Pancreas (tissue), 10 donors: ENCODE data around the gene SLC8A3. TPM values are rescaled to one million over a fixed set of nuclear protein-coding genes. Genes with fewer than 3 reads are reported as not detected.

Experiments
- ATAC-seq, 4 donors: fragments of 200-7000 bp; cut with Tn5 transposase; one replicate each; pipeline versions ENCODE4 v1.8.0 to v1.9.1; 2020; ENCODE audit warnings: mild to moderate bottlenecking in 4 of 4, moderate library complexity in 4 of 4
- DNase-seq, 6 donors: peaks; one replicate each; pipeline ENCODE4 v3.0.0-alpha.2; 2020
- FAIRE-seq: peaks from 2 replicates; lab custom pipeline; 2012; peaks lifted over from hg19 to GRCh38; lab: Jason Lieb, UNC
- H3K27ac ChIP-seq, 4 donors: fragments of 200-600 bp; sonication (generic); 1 replicate in 3 of 4; 2 replicates in 1 of 4; pipeline versions ENCODE4 v1.5.0 to v1.8.0; 2020
- H3K27me3 ChIP-seq, 4 donors: fragments of 200-600 bp; one replicate each; pipeline ENCODE4 v1.8.0; 2021
- H3K36me3 ChIP-seq, 3 donors: fragments of 200-600 bp; sonication (generic) in 1 of 3; one replicate each; pipeline versions ENCODE4 v1.5.0 to v1.8.0; 2020 to 2021
- H3K4me1 ChIP-seq, 3 donors: fragments of 200-600 bp; one replicate each; pipeline ENCODE4 v1.8.0; 2021
- H3K4me3 ChIP-seq, 4 donors: fragments of 200-600 bp; sonication (generic) in 2 of 4; one replicate each; pipeline versions ENCODE4 v1.5.0 to v1.8.0; 2020 to 2021
- H3K9me3 ChIP-seq, 4 donors: fragments of 200-600 bp; one replicate each; pipeline ENCODE4 v1.8.0; 2021
- WGBS, 2 donors: extraction: QIAGEN DNeasy Blood & Tissue Kit; methylation state at CpG; one replicate each; pipeline ENCODE4 v1.1.7; 2013; 5-methylcytosine and 5-hydroxymethylcytosine counted together
- intact Hi-C, 3 donors: fragments of 100-400 bp; cut with DNase I; formaldehyde crosslinking; loops; one replicate each; pipeline versions ENCODE4 v1.11.1 to v1.14.2; 2022
- polyA plus RNA-seq, 2 donors: library from polyadenylated mRNA; stranded (reverse); fragments of 200-250 nt; gene quantifications; one replicate each; pipeline ENCODE4 v1.2.3, GENCODE V29; 2013
- total RNA-seq, 6 donors: library from RNA; stranded (reverse); fragmentation: NEBNext Ultra II Directional in 4 of 6; extraction: Animal tissue kit (Norgen Biotek cat#: 25700) in 4 of 6; gene quantifications; one replicate each; pipeline versions ENCODE4 v1.2.1 to v1.2.4, GENCODE V29; 2021 to 2023
- TF ChIP-seq, protein P1 (sequence below), 4 donors: fragments of 200-600 bp; sonication (generic) in 3 of 4; IDR thresholded peaks; one replicate each; pipeline versions ENCODE4 v1.5.0 to v1.8.0; 2021; ENCODE audit warnings: antibody characterized with exemption in 4 of 4
- donor health status: healthy with polysubstance abuse.
- donor health status: DM: no; HTN: no; CAD: no; lungs with moderate emphysema.
- donor health status: DM: no; HTN: no; CAD: no.
- donor health status: control.
- donor health status: control.
- donor health status: Bipolar disorder and iron deficiency.
- donor health status: DM: yes; HTN: yes; CAD: no.
- donor health status: DM: no; HTN: no; CAD: no.
- donor health status: DM: no; HTN: no; CAD: no.
- donor health status: DM: yes; HTN: yes; CAD: no.

Gene SLC8A3
- total and polyA plus RNA-seq, 8 donors: 0.08 to 1.5 (median 0.40) TPM

DNA sequence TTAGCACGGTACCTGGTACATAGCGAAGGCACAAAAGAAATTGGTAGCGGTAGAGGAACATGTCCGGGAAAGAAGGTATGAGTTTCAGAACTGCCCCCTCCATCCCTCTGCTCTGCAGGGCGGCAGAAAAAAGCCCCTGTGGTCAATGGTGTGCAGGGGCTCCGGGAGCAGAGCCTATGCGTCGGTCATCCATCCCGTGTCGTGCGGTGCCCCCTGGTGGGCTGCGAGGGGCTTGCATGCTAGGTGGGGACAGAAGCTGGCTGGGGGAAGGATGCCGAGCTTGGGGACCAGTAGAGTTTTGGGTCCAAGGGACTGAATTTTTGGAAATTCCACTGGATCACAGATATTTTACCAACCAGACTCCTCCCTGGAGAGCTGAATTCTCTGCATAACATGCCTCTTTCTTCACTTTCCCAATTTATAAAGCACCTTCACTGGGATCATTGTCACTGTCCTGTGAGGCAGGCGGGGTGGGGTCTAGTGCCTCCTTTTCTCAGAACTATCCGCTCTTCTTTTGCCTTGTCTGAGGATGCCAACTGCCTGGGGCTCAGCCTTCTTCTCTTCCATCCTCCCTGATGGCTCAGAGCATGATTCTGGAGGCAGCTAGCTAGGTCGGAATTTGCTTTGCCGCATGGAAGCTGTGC is 160.8 kb downstream of the SLC8A3 start:
- ATAC-seq (peak; percentile 70 to 97 (median 92)), DNase-seq (peak; percentile 40 to 95 (median 76)), FAIRE-seq (no peak)
- no peaks in the 10 kb centered on the region for H3K36me3 ChIP-seq
- no peak overlapping the region for H3K27ac ChIP-seq
- H3K4me3 ChIP-seq: no peak overlapping the region
- H3K27me3 ChIP-seq: no peaks in the 10 kb centered on the region
- no peaks in the 10 kb centered on the region for H3K9me3 ChIP-seq
- no peaks in the 10 kb centered on the region for H3K4me1 ChIP-seq
- intact Hi-C loops: loop anchor here (5.0 to 10.0 kb wide), 4 partner anchors 153 to 213 kb away; partner anchors contain the start of gene SMOC1 (in 1 of the 3)
- WGBS, 2 donors: 32 to 35% methylated on average over 17 of the region's 17 CpGs
- TF ChIP-seq, protein P1, sequence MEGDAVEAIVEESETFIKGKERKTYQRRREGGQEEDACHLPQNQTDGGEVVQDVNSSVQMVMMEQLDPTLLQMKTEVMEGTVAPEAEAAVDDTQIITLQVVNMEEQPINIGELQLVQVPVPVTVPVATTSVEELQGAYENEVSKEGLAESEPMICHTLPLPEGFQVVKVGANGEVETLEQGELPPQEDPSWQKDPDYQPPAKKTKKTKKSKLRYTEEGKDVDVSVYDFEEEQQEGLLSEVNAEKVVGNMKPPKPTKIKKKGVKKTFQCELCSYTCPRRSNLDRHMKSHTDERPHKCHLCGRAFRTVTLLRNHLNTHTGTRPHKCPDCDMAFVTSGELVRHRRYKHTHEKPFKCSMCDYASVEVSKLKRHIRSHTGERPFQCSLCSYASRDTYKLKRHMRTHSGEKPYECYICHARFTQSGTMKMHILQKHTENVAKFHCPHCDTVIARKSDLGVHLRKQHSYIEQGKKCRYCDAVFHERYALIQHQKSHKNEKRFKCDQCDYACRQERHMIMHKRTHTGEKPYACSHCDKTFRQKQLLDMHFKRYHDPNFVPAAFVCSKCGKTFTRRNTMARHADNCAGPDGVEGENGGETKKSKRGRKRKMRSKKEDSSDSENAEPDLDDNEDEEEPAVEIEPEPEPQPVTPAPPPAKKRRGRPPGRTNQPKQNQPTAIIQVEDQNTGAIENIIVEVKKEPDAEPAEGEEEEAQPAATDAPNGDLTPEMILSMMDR (IDR thresholded peaks at IDR 0.05): peak; percentile 80 to 93 (median 83)

DNA sequence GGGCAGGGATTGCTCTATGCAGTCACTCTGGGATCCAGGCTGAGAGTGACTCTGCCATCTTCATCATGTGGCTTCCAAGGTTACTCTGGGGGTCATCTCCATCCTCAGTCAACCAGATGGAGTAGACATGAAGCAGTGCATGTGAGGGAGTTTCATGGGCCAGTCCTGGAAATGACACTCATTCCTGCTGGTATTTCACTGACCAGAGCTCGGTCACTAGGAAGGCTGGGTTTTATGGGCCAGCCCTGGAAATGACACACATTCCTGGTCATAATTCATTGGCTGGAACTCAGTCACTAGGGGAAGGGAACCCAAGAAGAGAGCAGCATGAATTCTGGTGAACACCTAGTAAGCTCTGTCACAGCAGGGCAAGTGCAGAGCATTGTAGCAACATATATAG is 164.9 kb downstream of the SLC8A3 start:
- Histone ChIP-seq H3K4me3 (no peak overlapping the region), H3K27me3 (no peaks in the 10 kb centered on the region), H3K4me1 (no peaks in the 10 kb centered on the region), H3K9me3 (no peaks in the 10 kb centered on the region), H3K27ac (no peak overlapping the region), H3K36me3 (no peaks in the 10 kb centered on the region)
- ATAC-seq: no peak
- no peak for FAIRE-seq
- DNase-seq: no peak
- TF ChIP-seq, protein P1 (IDR thresholded peaks at IDR 0.05): no peak
- intact Hi-C loops: loop anchor here in 2 of 3 donors (10.0 kb wide), 2 partner anchors 149 to 209 kb away; partner anchors contain the start of gene SMOC1 (in 1 of the 2)
- 1 to 25% methylated on average over 1 of the region's 1 CpG for WGBS, 2 donors

DNA sequence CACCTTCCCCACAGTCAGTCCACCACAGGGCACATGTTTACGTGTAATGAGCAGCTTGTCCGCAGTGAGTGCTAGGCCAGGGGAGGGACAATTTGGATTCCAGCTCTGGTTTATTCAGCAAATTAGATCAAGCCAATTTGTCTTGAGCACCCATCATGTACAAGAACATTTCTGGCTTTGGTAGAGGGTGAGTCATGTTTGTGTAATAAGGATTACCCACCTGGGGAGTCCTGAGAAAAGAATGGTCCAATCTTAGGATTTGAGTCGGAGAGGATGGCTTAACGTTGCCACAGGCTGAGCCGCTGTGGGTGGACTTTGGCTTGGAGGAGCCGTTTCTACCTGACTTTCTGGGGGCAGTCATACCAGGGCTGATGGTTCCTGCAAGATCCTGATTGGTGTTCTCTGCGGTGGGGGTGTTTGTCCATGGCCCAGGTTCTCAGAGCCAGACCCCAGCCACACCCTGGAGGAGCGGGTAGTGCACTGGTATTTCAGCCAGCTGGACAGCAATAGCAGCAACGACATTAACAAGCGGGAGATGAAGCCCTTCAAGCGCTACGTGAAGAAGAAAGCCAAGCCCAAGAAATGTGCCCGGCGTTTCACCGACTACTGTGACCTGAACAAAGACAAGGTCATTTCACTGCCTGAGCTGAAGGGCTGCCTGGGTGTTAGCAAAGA is 165.8 kb downstream of the SLC8A3 start:
- TF ChIP-seq, protein P1 (IDR thresholded peaks at IDR 0.05): no peak
- whole genome bisulfite sequencing, 2 donors: 81 to 86% methylated on average over 15 of the region's 15 CpGs
- H3K27me3 ChIP-seq: no peaks in the 10 kb centered on the region
- no peak overlapping the region for H3K4me3 ChIP-seq
- no peaks in the 10 kb centered on the region for H3K9me3 ChIP-seq
- no peak for FAIRE-seq
- no peak for ATAC-seq
- no peaks in the 10 kb centered on the region for H3K36me3 ChIP-seq
- H3K4me1 ChIP-seq: no peaks in the 10 kb centered on the region
- intact Hi-C loops: loop anchor here in 2 of 3 donors (10.0 kb wide), 2 partner anchors 148 to 208 kb away; partner anchors contain the start of gene SMOC1 (in 1 of the 2)
- no peak for DNase-seq
- H3K27ac ChIP-seq: no peak overlapping the region

DNA sequence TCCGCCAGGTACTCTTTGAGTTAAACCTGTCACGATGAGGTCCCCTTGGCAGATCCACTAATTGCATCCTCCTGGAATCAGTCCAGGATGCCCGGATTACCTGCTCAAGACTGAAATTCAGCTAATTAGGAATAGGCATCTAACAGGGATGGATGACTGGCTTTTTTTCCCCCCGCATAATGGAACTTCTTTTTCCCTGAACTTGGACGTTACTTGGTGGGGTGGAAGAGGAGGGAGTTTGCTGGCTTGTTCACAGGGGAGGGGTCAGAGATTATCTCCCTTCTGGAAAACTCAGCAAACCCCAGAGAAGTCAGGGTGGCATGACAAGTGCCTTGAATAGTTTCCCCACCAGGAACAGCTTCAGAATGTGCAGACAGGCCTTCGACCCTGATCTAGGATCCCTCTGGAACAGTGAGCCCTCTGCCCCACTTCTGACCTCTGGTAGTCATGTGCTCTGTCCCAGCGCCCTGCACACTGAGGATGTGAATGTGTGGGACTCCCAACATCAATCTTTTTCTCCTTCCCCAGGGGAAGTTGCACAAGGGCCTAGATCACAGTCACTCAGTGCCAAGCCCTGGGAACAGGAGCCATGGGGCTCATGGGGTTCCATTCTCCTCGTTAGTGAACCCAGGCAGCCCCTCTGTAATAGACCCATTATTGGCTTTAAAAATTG is 167.1 kb downstream of the SLC8A3 start:
- FAIRE-seq (no peak), ATAC-seq (peak in 1 of 4 donors; percentile 14), DNase-seq (no peak)
- Histone ChIP-seq H3K27ac (no peak overlapping the region), H3K4me3 (no peak overlapping the region), H3K4me1 (no peaks in the 10 kb centered on the region), H3K36me3 (no peaks in the 10 kb centered on the region), H3K27me3 (no peaks in the 10 kb centered on the region), H3K9me3 (no peaks in the 10 kb centered on the region)
- TF ChIP-seq, protein P1 (IDR thresholded peaks at IDR 0.05): no peak
- 63 to 65% methylated on average over 8 of the region's 8 CpGs for WGBS, 2 donors
- intact Hi-C loops: loop anchor here in 2 of 3 donors (10.0 kb wide), 2 partner anchors 147 to 207 kb away; partner anchors contain the start of gene SMOC1 (in 1 of the 2)
